GM18909 (cell line): ENCODE measurements around the gene VPS37D.

ENCODE experiments used
- ATAC-seq: cut with Tn5 transposase; IDR thresholded peaks from one replicate; pipeline ENCODE4 v1.9.1; 2021; ENCODE audit warnings: mild to moderate bottlenecking; ENCODE audit not compliant: unreplicated experiment, poor library complexity

Gene VPS37D

DNA sequence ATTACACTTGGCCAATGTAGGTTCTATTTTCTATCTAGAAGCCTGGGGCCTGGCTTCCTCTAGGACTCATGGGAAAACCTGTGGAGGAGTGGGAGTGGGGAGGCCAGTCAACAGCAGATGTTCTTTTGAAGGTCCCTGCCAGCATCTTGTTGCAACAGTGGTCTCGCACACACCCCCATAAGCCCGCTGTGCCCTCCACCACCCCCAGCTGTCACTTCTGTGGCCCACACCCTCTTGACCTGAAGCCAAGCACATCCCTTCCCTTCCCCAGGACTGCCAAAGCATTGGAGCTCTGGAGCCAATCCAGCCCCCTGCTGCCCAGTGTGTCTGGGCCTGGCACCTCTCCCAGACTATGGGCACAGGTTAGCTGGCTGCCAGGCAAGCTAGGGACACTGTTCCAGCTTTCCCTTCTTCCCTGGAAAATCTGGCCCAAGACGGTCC is 53.8 kb downstream of the VPS37D start:
- no peak for ATAC-seq
